A549 (cell line): ENCODE data around the gene NUB1.

Experiments used
- CHD2 ChIP-seq: fragments of 150-350 bp; IDR thresholded peaks from 2 replicates; pipeline ENCODE4 v1.6.1; 2014; ENCODE audit warnings: low read length; ENCODE audit not compliant: partially characterized antibody
- POLR2A ChIP-seq: IDR thresholded peaks from 2 replicates; pipeline ENCODE4 v1.6.1; 2012; ENCODE audit warnings: mild to moderate bottlenecking, low read length
- RFX5 ChIP-seq: fragments of 450-650 bp; IDR thresholded peaks from 2 replicates; pipeline ENCODE4 v1.7.1; 2014; ENCODE audit warnings: antibody characterized with exemption, mild to moderate bottlenecking, moderate library complexity
- ZFP36 ChIP-seq: fragments of 450-650 bp; IDR thresholded peaks from 2 replicates; pipeline ENCODE4 v1.6.1; 2014; ENCODE audit warnings: borderline replicate concordance; ENCODE audit not compliant: partially characterized antibody
- TF ChIP-seq, protein P1 (sequence below): fragments of 200-600 bp; sonication (generic); IDR thresholded peaks from 2 replicates; pipeline ENCODE4 v1.6.1; 2016; ENCODE audit warnings: antibody characterized with exemption, mild to moderate bottlenecking, moderate library complexity
- TF ChIP-seq, protein P2 (sequence below): fragments of >200 bp; sonication (Bioruptor Twin); formaldehyde crosslinking; IDR thresholded peaks from 3 replicates; pipeline ENCODE4 v1.5.1; 2016
- TF ChIP-seq, protein P3 (sequence below): fragments of 150-350 bp; IDR thresholded peaks from 2 replicates; pipeline ENCODE4 v1.6.1; 2014; ENCODE audit warnings: low read depth, mild to moderate bottlenecking, low read length

DNA sequence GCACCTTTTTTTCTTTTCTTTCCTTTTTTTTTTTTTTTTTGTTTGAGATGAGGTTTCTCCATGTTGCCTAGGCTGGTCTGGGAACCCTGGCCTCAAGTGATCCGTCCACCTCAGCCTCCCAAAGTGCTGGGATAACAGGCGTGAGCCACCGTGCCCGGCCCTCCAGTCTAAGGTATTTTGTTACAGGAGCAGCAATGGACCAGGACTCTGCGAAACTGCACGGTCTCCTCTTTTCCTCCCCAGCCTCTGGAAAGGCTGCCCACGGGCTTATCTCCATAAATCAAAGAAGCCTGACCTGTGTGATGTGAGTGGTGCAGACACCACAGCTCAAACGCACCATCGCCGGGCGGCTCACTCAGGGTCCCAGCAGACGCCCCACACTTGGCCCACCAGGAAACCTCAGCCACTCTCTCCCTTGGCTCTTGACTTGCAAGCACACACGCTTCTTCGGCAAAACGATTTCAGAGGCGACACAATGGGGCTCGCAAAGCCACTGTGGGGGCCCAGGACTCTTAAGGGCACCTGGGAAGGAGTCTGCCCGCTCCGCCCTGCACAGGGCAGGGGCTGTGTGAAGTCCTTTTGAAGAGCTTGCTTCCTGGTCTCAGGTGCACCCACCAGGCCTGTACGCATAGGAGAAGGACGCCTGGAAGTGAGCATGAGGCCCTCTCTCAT is 47.6 kb downstream of the NUB1 start:
- TF ChIP-seq, protein P1, sequence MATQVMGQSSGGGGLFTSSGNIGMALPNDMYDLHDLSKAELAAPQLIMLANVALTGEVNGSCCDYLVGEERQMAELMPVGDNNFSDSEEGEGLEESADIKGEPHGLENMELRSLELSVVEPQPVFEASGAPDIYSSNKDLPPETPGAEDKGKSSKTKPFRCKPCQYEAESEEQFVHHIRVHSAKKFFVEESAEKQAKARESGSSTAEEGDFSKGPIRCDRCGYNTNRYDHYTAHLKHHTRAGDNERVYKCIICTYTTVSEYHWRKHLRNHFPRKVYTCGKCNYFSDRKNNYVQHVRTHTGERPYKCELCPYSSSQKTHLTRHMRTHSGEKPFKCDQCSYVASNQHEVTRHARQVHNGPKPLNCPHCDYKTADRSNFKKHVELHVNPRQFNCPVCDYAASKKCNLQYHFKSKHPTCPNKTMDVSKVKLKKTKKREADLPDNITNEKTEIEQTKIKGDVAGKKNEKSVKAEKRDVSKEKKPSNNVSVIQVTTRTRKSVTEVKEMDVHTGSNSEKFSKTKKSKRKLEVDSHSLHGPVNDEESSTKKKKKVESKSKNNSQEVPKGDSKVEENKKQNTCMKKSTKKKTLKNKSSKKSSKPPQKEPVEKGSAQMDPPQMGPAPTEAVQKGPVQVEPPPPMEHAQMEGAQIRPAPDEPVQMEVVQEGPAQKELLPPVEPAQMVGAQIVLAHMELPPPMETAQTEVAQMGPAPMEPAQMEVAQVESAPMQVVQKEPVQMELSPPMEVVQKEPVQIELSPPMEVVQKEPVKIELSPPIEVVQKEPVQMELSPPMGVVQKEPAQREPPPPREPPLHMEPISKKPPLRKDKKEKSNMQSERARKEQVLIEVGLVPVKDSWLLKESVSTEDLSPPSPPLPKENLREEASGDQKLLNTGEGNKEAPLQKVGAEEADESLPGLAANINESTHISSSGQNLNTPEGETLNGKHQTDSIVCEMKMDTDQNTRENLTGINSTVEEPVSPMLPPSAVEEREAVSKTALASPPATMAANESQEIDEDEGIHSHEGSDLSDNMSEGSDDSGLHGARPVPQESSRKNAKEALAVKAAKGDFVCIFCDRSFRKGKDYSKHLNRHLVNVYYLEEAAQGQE: no peak
- TF ChIP-seq, protein P2, sequence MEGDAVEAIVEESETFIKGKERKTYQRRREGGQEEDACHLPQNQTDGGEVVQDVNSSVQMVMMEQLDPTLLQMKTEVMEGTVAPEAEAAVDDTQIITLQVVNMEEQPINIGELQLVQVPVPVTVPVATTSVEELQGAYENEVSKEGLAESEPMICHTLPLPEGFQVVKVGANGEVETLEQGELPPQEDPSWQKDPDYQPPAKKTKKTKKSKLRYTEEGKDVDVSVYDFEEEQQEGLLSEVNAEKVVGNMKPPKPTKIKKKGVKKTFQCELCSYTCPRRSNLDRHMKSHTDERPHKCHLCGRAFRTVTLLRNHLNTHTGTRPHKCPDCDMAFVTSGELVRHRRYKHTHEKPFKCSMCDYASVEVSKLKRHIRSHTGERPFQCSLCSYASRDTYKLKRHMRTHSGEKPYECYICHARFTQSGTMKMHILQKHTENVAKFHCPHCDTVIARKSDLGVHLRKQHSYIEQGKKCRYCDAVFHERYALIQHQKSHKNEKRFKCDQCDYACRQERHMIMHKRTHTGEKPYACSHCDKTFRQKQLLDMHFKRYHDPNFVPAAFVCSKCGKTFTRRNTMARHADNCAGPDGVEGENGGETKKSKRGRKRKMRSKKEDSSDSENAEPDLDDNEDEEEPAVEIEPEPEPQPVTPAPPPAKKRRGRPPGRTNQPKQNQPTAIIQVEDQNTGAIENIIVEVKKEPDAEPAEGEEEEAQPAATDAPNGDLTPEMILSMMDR: no peak
- TF ChIP-seq CHD2 (no peak), POLR2A (no peak), ZFP36 (no peak), RFX5 (no peak)
- TF ChIP-seq, protein P3, sequence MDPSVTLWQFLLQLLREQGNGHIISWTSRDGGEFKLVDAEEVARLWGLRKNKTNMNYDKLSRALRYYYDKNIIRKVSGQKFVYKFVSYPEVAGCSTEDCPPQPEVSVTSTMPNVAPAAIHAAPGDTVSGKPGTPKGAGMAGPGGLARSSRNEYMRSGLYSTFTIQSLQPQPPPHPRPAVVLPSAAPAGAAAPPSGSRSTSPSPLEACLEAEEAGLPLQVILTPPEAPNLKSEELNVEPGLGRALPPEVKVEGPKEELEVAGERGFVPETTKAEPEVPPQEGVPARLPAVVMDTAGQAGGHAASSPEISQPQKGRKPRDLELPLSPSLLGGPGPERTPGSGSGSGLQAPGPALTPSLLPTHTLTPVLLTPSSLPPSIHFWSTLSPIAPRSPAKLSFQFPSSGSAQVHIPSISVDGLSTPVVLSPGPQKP: no peak
